Peyer's patch (tissue), 4 donors: ENCODE results near the gene ENG.

ENCODE experiments used
- CTCF ChIP-seq, 6 experiments: fragments of 450-650 bp in 4 of 6; fragments of 200-600 bp in 2 of 6; sonication (generic) in 1 of 6; IDR thresholded peaks; one replicate each; pipeline ENCODE4 v1.5.1; 2017 to 2019; ENCODE audit warnings: antibody characterized with exemption in 6 of 6, mild to moderate bottlenecking in 3 of 6, moderate library complexity in 1 of 6
- POLR2A ChIP-seq, 2 donors: fragments of 450-650 bp; IDR thresholded peaks; one replicate each; pipeline ENCODE4 v1.5.1; 2017; ENCODE audit warnings: antibody characterized with exemption in 2 of 2, mild to moderate bottlenecking in 2 of 2, moderate library complexity in 2 of 2

GRCh38 chr9:127847178-127847510 is 7.3 kb downstream of the ENG start:
- no peak for TF ChIP-seq CTCF (IDR thresholded peaks at IDR 0.05)
- no peak for TF ChIP-seq POLR2A (IDR thresholded peaks at IDR 0.05)
